GM12892 (cell line): ENCODE data around the gene DOLPP1.

Experiments
- DNase-seq: peaks from one replicate; pipeline ENCODE4 v3.0.0; 2011; ENCODE audit not compliant: insufficient read length
- FAIRE-seq: peaks from 2 replicates; lab custom pipeline; 2011; peaks lifted over from hg19 to GRCh38; lab: Jason Lieb, UNC
- POLR2A ChIP-seq: IDR thresholded peaks from 2 replicates; pipeline ENCODE4 v1.6.1; 2011; ENCODE audit warnings: low read depth, low read length, control low read depth
- POLR2AphosphoS5 ChIP-seq: IDR thresholded peaks from 2 replicates; pipeline ENCODE4 v1.6.1; 2011; ENCODE audit warnings: low read depth, low read length, control low read depth
- TAF1 ChIP-seq: IDR thresholded peaks from 2 replicates; pipeline ENCODE4 v1.6.1; 2011; ENCODE audit warnings: low read depth, mild to moderate bottlenecking, control low read depth, low read length, borderline replicate concordance

DOLPP1 gene

GRCh38 chr9:129069862-129070641 lies 10.9 kb upstream of the DOLPP1 start:
- FAIRE-seq (no peak), DNase-seq (no peak)
- TF ChIP-seq POLR2AphosphoS5 (no peak), POLR2A (no peak), TAF1 (no peak)

- FAIRE-seq (no peak), DNase-seq (no peak)
- TF ChIP-seq POLR2AphosphoS5 = no peak
- TF ChIP-seq TAF1 = no peak
- no peak for TF ChIP-seq POLR2A
Observed at GRCh38 chr9:129070696-129071525, 10.0 kb upstream of the DOLPP1 start.

DNA sequence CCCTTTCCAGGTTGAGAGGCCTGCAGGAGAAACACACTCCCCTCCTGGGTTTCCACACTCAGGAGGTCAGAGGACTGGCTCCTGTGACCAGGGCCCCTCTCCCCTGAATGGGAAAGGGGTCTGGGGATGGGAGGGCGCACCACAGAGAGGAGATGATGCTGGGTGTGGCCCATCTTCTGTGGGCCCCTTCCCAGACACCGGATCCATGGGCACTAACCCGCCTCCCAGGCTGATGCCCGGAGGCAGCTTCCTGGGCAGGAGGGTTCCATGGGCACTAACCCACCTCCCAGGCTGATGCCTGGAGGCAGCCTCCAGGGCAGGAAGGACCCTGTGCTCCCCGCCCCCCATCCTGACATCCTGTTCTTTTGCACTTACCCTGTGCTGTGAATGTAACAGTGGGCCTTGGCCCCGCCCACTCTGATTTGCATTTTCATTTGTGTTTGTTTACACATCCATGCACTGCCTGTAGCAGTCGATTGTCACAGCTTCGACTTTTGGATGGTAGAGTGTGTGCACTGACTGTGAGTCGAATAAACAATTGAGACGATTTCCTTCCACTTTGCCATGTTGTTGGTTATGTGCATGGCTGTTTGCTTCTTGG lies 9.3 kb upstream of the DOLPP1 start:
- FAIRE-seq = no peak
- TF ChIP-seq POLR2A (no peak), TAF1 (no peak), POLR2AphosphoS5 (no peak)

DNA sequence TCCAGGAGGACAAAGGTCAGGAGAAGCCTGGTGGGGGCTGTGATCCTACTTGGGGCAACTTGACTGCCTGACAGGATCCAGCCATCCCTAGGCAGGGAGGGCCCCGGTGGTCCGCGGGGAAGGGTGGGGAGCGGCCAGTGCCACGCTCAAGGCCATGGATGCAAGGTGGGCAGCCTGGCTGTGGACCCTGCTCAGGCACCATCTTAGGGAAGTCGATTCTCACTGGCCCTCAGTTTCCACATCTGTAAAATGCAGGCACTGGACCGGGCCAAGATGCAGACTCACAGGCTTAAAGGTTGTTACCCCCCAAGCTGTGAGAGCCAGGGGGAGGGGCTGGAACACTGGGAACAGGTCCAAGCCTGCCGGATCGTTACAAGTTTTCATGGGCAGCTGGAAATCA lies 8.7 kb upstream of the DOLPP1 start:
- TF ChIP-seq POLR2A (no peak), POLR2AphosphoS5 (no peak), TAF1 (no peak)
- DNase-seq = no peak
- no peak for FAIRE-seq

More for the DNA sequence above, 9.3 kb upstream of the DOLPP1 start:
- no peak for DNase-seq

DNA sequence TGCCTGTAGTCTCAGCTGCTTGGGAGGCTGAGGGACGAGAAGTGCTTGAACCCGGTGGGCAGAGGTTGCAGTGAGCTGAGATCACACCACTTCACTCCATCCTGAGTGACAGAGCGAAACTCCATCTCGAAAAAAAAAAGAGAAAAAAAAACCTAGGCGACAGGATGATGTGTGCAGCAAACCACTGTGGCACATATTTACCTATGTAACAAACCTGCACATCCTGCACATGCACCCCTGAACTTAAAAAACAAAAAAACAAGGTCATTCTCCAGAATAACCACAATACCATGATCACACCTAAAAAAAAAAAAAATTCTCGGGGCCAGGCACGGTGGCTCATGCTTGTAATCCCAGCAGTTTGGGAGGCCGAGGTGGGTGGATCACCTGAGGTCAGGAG lies 7.5 kb upstream of the DOLPP1 start:
- TF ChIP-seq TAF1 (no peak), POLR2AphosphoS5 (no peak), POLR2A (no peak)
- FAIRE-seq = no peak
- DNase-seq = no peak

- TF ChIP-seq POLR2AphosphoS5 (no peak), POLR2A (no peak), TAF1 (no peak)
- DNase-seq (no peak), FAIRE-seq (no peak)
Observed at GRCh38 chr9:129074106-129074505, 6.8 kb upstream of the DOLPP1 start.

- DNase-seq (no peak), FAIRE-seq (no peak)
- TF ChIP-seq POLR2A (no peak), POLR2AphosphoS5 (no peak), TAF1 (no peak)
Observed at GRCh38 chr9:129075996-129076639, 4.8 kb upstream of the DOLPP1 start.

DNA sequence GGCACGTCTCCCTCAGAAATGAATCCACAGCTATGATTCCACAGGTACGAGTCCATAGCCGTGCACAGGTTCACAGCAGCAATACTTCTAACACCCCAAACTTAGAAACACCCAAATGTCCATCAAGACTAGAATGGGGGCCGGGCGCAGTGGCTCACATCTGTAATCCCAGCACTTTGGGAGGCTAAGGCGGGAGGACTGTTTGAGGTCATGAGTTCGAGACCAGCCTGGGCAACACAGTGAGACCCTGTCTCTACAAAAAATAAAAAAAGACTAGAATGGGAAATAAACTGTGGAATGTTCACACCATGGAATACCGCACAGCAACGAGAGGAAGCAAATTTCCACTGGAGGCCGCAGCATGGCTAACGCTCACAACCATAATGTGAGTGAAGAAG lies 4.3 kb upstream of the DOLPP1 start:
- FAIRE-seq (no peak), DNase-seq (no peak)
- TF ChIP-seq TAF1 = no peak
- TF ChIP-seq POLR2A = no peak
- no peak for TF ChIP-seq POLR2AphosphoS5

- TF ChIP-seq TAF1 (no peak), POLR2A (no peak), POLR2AphosphoS5 (no peak)
- DNase-seq (no peak), FAIRE-seq (no peak)
Observed at GRCh38 chr9:129077236-129077635, 3.7 kb upstream of the DOLPP1 start.

- FAIRE-seq (no peak), DNase-seq (no peak)
- TF ChIP-seq TAF1 (no peak), POLR2AphosphoS5 (no peak), POLR2A (no peak)
Observed at GRCh38 chr9:129078691-129079503, 2.0 kb upstream of the DOLPP1 start.

- TF ChIP-seq POLR2AphosphoS5 (no peak), POLR2A (no peak), TAF1 (no peak)
- no peak for FAIRE-seq
- DNase-seq = no peak
Observed at GRCh38 chr9:129079829-129080228, 1.1 kb upstream of the DOLPP1 start.
